CD4-positive, CD25-positive, alpha-beta regulatory T cell (primary cell): ENCODE data around the gene SELENOO. TPM values are rescaled to one million over a fixed set of nuclear protein-coding genes. Genes with fewer than 3 reads are reported as not detected.

Experiments
- ATAC-seq, 2 donors: fragments of 150-1000 bp; cut with Tn5 transposase; one replicate each; pipeline ENCODE4 v1.10.0; 2021; ENCODE audit warnings: low read depth in 2 of 2, moderate number of reproducible peaks in 2 of 2, moderate library complexity in 1 of 2
- DNase-seq, 3 donors: peaks; one replicate each; pipeline versions ENCODE4 v3.0.0 to v3.0.0-alpha.2; 2012 to 2022; ENCODE audit warnings: mixed read lengths in 1 of 3
- H3K27ac ChIP-seq: one replicate; pipeline ENCODE4 v1.7.0; 2013; ENCODE audit warnings: mild to moderate bottlenecking, low read length; ENCODE audit not compliant: insufficient read depth, poor library complexity, severe bottlenecking
- H3K27me3 ChIP-seq: one replicate; pipeline ENCODE4 v1.7.0; 2013; ENCODE audit warnings: low read length; ENCODE audit not compliant: control insufficient read depth, insufficient read depth
- H3K36me3 ChIP-seq: one replicate; pipeline ENCODE4 v1.7.0; 2013; ENCODE audit warnings: mild to moderate bottlenecking, low read length, moderate library complexity; ENCODE audit not compliant: control insufficient read depth, insufficient read depth
- H3K4me1 ChIP-seq: 2 replicates; pipeline ENCODE4 v1.7.0; 2013; ENCODE audit warnings: mild to moderate bottlenecking, low read length; ENCODE audit not compliant: insufficient read depth, control insufficient read depth, poor library complexity, severe bottlenecking
- H3K4me3 ChIP-seq: one replicate; pipeline ENCODE4 v1.7.0; 2013; ENCODE audit warnings: low read depth, mild to moderate bottlenecking, low read length, moderate library complexity
- H3K9me3 ChIP-seq, 2 experiments: 1 replicate in 1 of 2; 2 replicates in 1 of 2; pipeline ENCODE4 v1.7.0; 2013; ENCODE audit warnings: low read length in 2 of 2, mild to moderate bottlenecking in 1 of 2, moderate library complexity in 1 of 2; ENCODE audit not compliant: control insufficient read depth in 2 of 2
- H3K27ac Mint-ChIP-seq, 3 donors: one replicate each; pipeline ENCODE4 v1.8.0; 2020 to 2022; ENCODE audit warnings: mild to moderate bottlenecking in 3 of 3, mixed read lengths in 3 of 3, moderate library complexity in 2 of 3
- H3K27me3 Mint-ChIP-seq: one replicate; pipeline ENCODE4 v1.8.0; 2022; ENCODE audit warnings: mild to moderate bottlenecking, mixed read lengths
- H3K36me3 Mint-ChIP-seq: one replicate; pipeline ENCODE4 v1.8.0; 2020; ENCODE audit warnings: mixed read lengths
- H3K4me1 Mint-ChIP-seq, 4 donors: one replicate each; pipeline ENCODE4 v1.8.0; 2020 to 2022; ENCODE audit warnings: mixed read lengths in 4 of 4, mild to moderate bottlenecking in 1 of 4
- H3K4me3 Mint-ChIP-seq, 4 donors: one replicate each; pipeline ENCODE4 v1.8.0; 2020 to 2022; ENCODE audit warnings: mild to moderate bottlenecking in 4 of 4, mixed read lengths in 4 of 4, moderate library complexity in 3 of 4
- H3K9me3 Mint-ChIP-seq, 7 donors: one replicate each; pipeline ENCODE4 v1.8.0; 2020 to 2022; ENCODE audit warnings: mixed read lengths in 7 of 7, mild to moderate bottlenecking in 3 of 7, moderate library complexity in 2 of 7
- polyA plus RNA-seq, 4 donors: library from polyadenylated mRNA; unstranded; fragments of 300-500 nt; fragmentation: Illumina TruSeq; gene quantifications; one replicate each; pipeline ENCODE4 v1.2.3, GENCODE V29; 2021
- total RNA-seq: library from RNA; stranded (reverse); gene quantifications from one replicate; pipeline ENCODE4 v1.2.3, GENCODE V29; 2022

The SELENOO gene
- total and polyA plus RNA-seq, 5 donors from 2014 or later = 1.8 to 31.9 (median 3.5) TPM

GRCh38 chr22:50190182-50190940, 10.4 kb upstream of the SELENOO start:
- no peaks in the 10 kb centered on the region for H3K9me3 ChIP-seq
- H3K4me3 ChIP-seq = peak overlapping the region; percentile 59
- peak overlapping the region; percentile 97 for H3K27ac ChIP-seq
- Mint-ChIP-seq H3K27me3 (no peaks in the 10 kb centered on the region), H3K4me3 (peak overlapping the region; percentile 92 to 95 (median 94)), H3K9me3 (no peaks in the 10 kb centered on the region), H3K4me1 (peaks cover 4 to 54% (median 17%) of the 10 kb centered on the region in 4 donors), H3K27ac (peak overlapping the region; percentile 99), H3K36me3 (peaks cover 5% of the 10 kb centered on the region)
- H3K4me1 ChIP-seq = peaks cover 75% of the 10 kb centered on the region
- DNase-seq = peak; percentile 72 to 92 (median 81)
- ATAC-seq = peak; percentile 27 to 30
- H3K27me3 ChIP-seq = no peaks in the 10 kb centered on the region
- H3K36me3 ChIP-seq = peaks cover 11% of the 10 kb centered on the region

GRCh38 chr22:50190941-50191741, 9.7 kb upstream of the SELENOO start:
- Histone ChIP-seq H3K27me3 (no peaks in the 10 kb centered on the region), H3K4me1 (peaks cover 73% of the 10 kb centered on the region), H3K4me3 (peak overlapping the region; percentile 75), H3K36me3 (peaks cover 14% of the 10 kb centered on the region), H3K9me3 (no peaks in the 10 kb centered on the region), H3K27ac (peak overlapping the region; percentile 97)
- Mint-ChIP-seq H3K9me3 (no peaks in the 10 kb centered on the region), H3K4me3 (peak overlapping the region; percentile 88 to 95 (median 94)), H3K4me1 (peaks cover 4 to 52% (median 17%) of the 10 kb centered on the region in 4 donors), H3K36me3 (peaks cover 5% of the 10 kb centered on the region), H3K27me3 (no peaks in the 10 kb centered on the region), H3K27ac (peak overlapping the region; percentile 99)
- DNase-seq (peak; percentile 73 to 95 (median 88)), ATAC-seq (peak; percentile 79 to 83)

GRCh38 chr22:50192436-50193204, 8.2 kb upstream of the SELENOO start:
- DNase-seq (peak; percentile 38 to 76 (median 65)), ATAC-seq (peak; percentile 19 to 22)
- H3K4me3 Mint-ChIP-seq = peak overlapping the region; percentile 88 to 95 (median 91)
- no peaks in the 10 kb centered on the region for H3K27me3 Mint-ChIP-seq
- no peaks in the 10 kb centered on the region for H3K9me3 Mint-ChIP-seq
- peaks cover 5% of the 10 kb centered on the region for H3K36me3 Mint-ChIP-seq
- Histone ChIP-seq H3K9me3 (no peaks in the 10 kb centered on the region), H3K36me3 (peaks cover 15% of the 10 kb centered on the region), H3K4me1 (peaks cover 59% of the 10 kb centered on the region), H3K4me3 (peak overlapping the region; percentile 48), H3K27me3 (no peaks in the 10 kb centered on the region), H3K27ac (peak overlapping the region; percentile 97)
- H3K4me1 Mint-ChIP-seq = peaks cover 4 to 43% (median 12%) of the 10 kb centered on the region in 4 donors
- peak overlapping the region; percentile 97 to 99 (median 99) for H3K27ac Mint-ChIP-seq

- ATAC-seq = no peak
- peaks cover 53% of the 10 kb centered on the region for H3K4me1 ChIP-seq
- no peaks in the 10 kb centered on the region for H3K27me3 ChIP-seq
Observed at GRCh38 chr22:50193621-50194020, 7.2 kb upstream of the SELENOO start.

GRCh38 chr22:50194037-50194805, 6.6 kb upstream of the SELENOO start:
- Mint-ChIP-seq H3K4me1 (peaks cover 4 to 32% (median 11%) of the 10 kb centered on the region in 4 donors), H3K9me3 (no peaks in the 10 kb centered on the region), H3K27me3 (no peaks in the 10 kb centered on the region), H3K4me3 (no peak overlapping the region), H3K36me3 (peaks cover 5% of the 10 kb centered on the region), H3K27ac (no peak overlapping the region)
- peaks cover 49% of the 10 kb centered on the region for H3K4me1 ChIP-seq
- H3K4me3 ChIP-seq = no peak overlapping the region
- no peaks in the 10 kb centered on the region for H3K27me3 ChIP-seq
- H3K36me3 ChIP-seq = peaks cover 19% of the 10 kb centered on the region
- no peak for ATAC-seq
- no peak for DNase-seq
- H3K9me3 ChIP-seq = no peaks in the 10 kb centered on the region
- H3K27ac ChIP-seq = peak overlapping the region; percentile 97

More at GRCh38 chr22:50193621-50194020, 7.2 kb upstream of the SELENOO start:
- peaks cover 19% of the 10 kb centered on the region for H3K36me3 ChIP-seq
- Mint-ChIP-seq H3K27me3 (no peaks in the 10 kb centered on the region), H3K36me3 (peaks cover 5% of the 10 kb centered on the region), H3K27ac (peak overlapping the region in 1 of 3 donors; percentile 87), H3K9me3 (no peaks in the 10 kb centered on the region), H3K4me1 (peaks cover 4 to 36% (median 11%) of the 10 kb centered on the region in 4 donors), H3K4me3 (no peak overlapping the region)
- no peak for DNase-seq
- no peaks in the 10 kb centered on the region for H3K9me3 ChIP-seq
- peak overlapping the region; percentile 97 for H3K27ac ChIP-seq
- no peak overlapping the region for H3K4me3 ChIP-seq

GRCh38 chr22:50196256-50196655, 4.6 kb upstream of the SELENOO start:
- H3K36me3 ChIP-seq = peaks cover 19% of the 10 kb centered on the region
- no peak overlapping the region for H3K27ac ChIP-seq
- ATAC-seq = no peak
- Mint-ChIP-seq H3K4me3 (peak overlapping the region in 1 of 4 donors; percentile 47), H3K9me3 (no peaks in the 10 kb centered on the region), H3K4me1 (peaks cover 4 to 25% (median 11%) of the 10 kb centered on the region in 4 donors), H3K36me3 (peaks cover 4% of the 10 kb centered on the region), H3K27me3 (no peaks in the 10 kb centered on the region), H3K27ac (no peak overlapping the region)
- no peak overlapping the region for H3K4me3 ChIP-seq
- no peak for DNase-seq
- no peaks in the 10 kb centered on the region for H3K9me3 ChIP-seq
- peaks cover 39% of the 10 kb centered on the region for H3K4me1 ChIP-seq
- H3K27me3 ChIP-seq = no peaks in the 10 kb centered on the region
